GM19240 (cell line): ENCODE data around the gene SNTG2.

Experiments
- DNase-seq: peaks from one replicate; pipeline ENCODE4 v3.0.0; 2011; ENCODE audit warnings: low spot score; ENCODE audit not compliant: insufficient read length

The SNTG2 gene

GRCh38 chr2:1137913-1138391 lies 187.3 kb downstream of the SNTG2 start:
- DNase-seq = no peak

GRCh38 chr2:1140389-1141003 lies 189.8 kb downstream of the SNTG2 start:
- no peak for DNase-seq

- no peak for DNase-seq
Measured at GRCh38 chr2:1141079-1141478, 190.4 kb downstream of the SNTG2 start.

- DNase-seq = no peak
Measured at GRCh38 chr2:1143129-1143528, 192.5 kb downstream of the SNTG2 start.

- no peak for DNase-seq
Measured at GRCh38 chr2:1147873-1148612, 197.4 kb downstream of the SNTG2 start.

GRCh38 chr2:1150724-1151511 lies 200.3 kb downstream of the SNTG2 start:
- no peak for DNase-seq

- no peak for DNase-seq
Measured at GRCh38 chr2:1152375-1152774, 201.7 kb downstream of the SNTG2 start.

- no peak for DNase-seq
Measured at GRCh38 chr2:1153920-1154319, 203.3 kb downstream of the SNTG2 start.

- no peak for DNase-seq
Measured at GRCh38 chr2:1154710-1155594, 204.3 kb downstream of the SNTG2 start.

GRCh38 chr2:1156059-1156458 lies 205.4 kb downstream of the SNTG2 start:
- no peak for DNase-seq

- no peak for DNase-seq
Measured at GRCh38 chr2:1156531-1156930, 205.9 kb downstream of the SNTG2 start.

- DNase-seq = no peak
Measured at GRCh38 chr2:1157107-1157506, 206.5 kb downstream of the SNTG2 start.

- DNase-seq = no peak
Measured at GRCh38 chr2:1159013-1159412, 208.4 kb downstream of the SNTG2 start.

- no peak for DNase-seq
Measured at GRCh38 chr2:1162246-1162645, 211.6 kb downstream of the SNTG2 start.

- DNase-seq = no peak
Measured at GRCh38 chr2:1162768-1163584, 212.3 kb downstream of the SNTG2 start.

- no peak for DNase-seq
Measured at GRCh38 chr2:1166976-1167375, 216.3 kb downstream of the SNTG2 start.

GRCh38 chr2:1168846-1169245 lies 218.2 kb downstream of the SNTG2 start:
- DNase-seq = no peak

GRCh38 chr2:1169291-1169949 lies 218.8 kb downstream of the SNTG2 start:
- DNase-seq = no peak

- DNase-seq = no peak
Measured at GRCh38 chr2:1170241-1170640, 219.6 kb downstream of the SNTG2 start.

- no peak for DNase-seq
Measured at GRCh38 chr2:1170711-1171110, 220.1 kb downstream of the SNTG2 start.
